Measurements from ENCODE around the gene SEMG2.

Gene SEMG2

GRCh38 chr20:45221076-45221475 lies at the start of gene SEMG2:
Gene SEMG2 (plus strand): TSS chr20:45221373. CDS start chr20:45221390, 17 bp downstream.
- no peak for DNase-seq

- DNase-seq, result no peak
Measured at GRCh38 chr20:45173522-45173921, 47.7 kb upstream of the SEMG2 start.

- no peak for DNase-seq
Measured at GRCh38 chr20:45174434-45175364, 46.5 kb upstream of the SEMG2 start, which contains the start of gene PI3. Gene PI3 (plus strand): TSS chr20:45174902. CDS start chr20:45174923, 21 bp downstream.

GRCh38 chr20:45176526-45177267 lies 44.5 kb upstream of the SEMG2 start:
- DNase-seq, result no peak

- DNase-seq, result no peak
Measured at GRCh38 chr20:45179166-45179565, 42.0 kb upstream of the SEMG2 start.

GRCh38 chr20:45181639-45182038 lies 39.5 kb upstream of the SEMG2 start:
- no peak for DNase-seq

GRCh38 chr20:45183084-45183483 lies 38.1 kb upstream of the SEMG2 start:
- DNase-seq, result no peak

- no peak for DNase-seq
Measured at GRCh38 chr20:45187693-45188092, 33.5 kb upstream of the SEMG2 start.

- DNase-seq, result no peak
Measured at GRCh38 chr20:45189067-45189609, 32.0 kb upstream of the SEMG2 start.

GRCh38 chr20:45189861-45190260 lies 31.3 kb upstream of the SEMG2 start:
- no peak for DNase-seq

- DNase-seq, result no peak
Measured at GRCh38 chr20:45191926-45192325, 29.2 kb upstream of the SEMG2 start.

- no peak for DNase-seq
Measured at GRCh38 chr20:45193331-45193730, 27.8 kb upstream of the SEMG2 start.

- no peak for DNase-seq
Measured at GRCh38 chr20:45206725-45207124, 14.4 kb upstream of the SEMG2 start, which contains the start of gene SEMG1. Gene SEMG1 (plus strand): TSS chr20:45207033. CDS start chr20:45207054, 21 bp downstream.

GRCh38 chr20:45209924-45210323 lies 11.2 kb upstream of the SEMG2 start:
- DNase-seq, result no peak

- no peak for DNase-seq
Measured at GRCh38 chr20:45211569-45212474, 9.4 kb upstream of the SEMG2 start.

GRCh38 chr20:45212836-45213235 lies 8.3 kb upstream of the SEMG2 start:
- DNase-seq, result no peak

- DNase-seq, result no peak
Measured at GRCh38 chr20:45218124-45218523, 3.0 kb upstream of the SEMG2 start.

- no peak for DNase-seq
Measured at GRCh38 chr20:45218636-45219035, 2.5 kb upstream of the SEMG2 start.

- DNase-seq, result no peak
Measured at GRCh38 chr20:45223136-45223535, 2.0 kb downstream of the SEMG2 start.

- no peak for DNase-seq
Measured at GRCh38 chr20:45226287-45226686, 5.1 kb downstream of the SEMG2 start.

GRCh38 chr20:45229264-45230056 lies 8.3 kb downstream of the SEMG2 start:
- no peak for DNase-seq

GRCh38 chr20:45230631-45231030 lies 9.5 kb downstream of the SEMG2 start:
- DNase-seq, result no peak

Measured in SHP77 treated with DMSO at 0.1 percent for 48 hours (cell line).